Measurements from ENCODE around the gene ZNF800.

DNA sequence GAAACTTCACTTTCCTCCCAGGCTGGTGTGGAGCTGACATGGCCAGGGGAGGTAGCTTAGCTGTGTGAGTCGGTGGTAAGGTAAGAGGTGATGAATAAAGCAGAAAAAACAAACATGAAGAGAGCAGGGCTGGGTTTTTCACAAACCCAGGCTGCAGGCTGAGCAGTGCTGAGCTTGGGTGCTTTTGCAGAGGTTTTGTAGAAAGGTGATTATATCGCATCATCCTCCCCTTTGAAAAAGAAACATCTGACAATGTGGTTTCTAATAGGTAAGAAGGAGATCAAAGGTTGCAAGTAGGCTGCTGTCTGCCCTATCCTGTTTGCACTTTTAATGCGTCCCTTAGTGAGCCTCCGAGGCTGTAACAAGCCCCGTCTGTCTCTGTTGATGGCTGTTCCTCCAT lies 70.2 kb downstream of the ZNF800 start:
- no peak for TF ChIP-seq TAF1 (IDR thresholded peaks at IDR 0.05; ENCODE audit: low read depth)
- no peak for TF ChIP-seq EZH2 (IDR thresholded peaks at IDR 0.05; ENCODE audit: borderline replicate concordance, insufficient read depth, low read length, poor library complexity, severe bottlenecking)
- TF ChIP-seq, protein P1, sequence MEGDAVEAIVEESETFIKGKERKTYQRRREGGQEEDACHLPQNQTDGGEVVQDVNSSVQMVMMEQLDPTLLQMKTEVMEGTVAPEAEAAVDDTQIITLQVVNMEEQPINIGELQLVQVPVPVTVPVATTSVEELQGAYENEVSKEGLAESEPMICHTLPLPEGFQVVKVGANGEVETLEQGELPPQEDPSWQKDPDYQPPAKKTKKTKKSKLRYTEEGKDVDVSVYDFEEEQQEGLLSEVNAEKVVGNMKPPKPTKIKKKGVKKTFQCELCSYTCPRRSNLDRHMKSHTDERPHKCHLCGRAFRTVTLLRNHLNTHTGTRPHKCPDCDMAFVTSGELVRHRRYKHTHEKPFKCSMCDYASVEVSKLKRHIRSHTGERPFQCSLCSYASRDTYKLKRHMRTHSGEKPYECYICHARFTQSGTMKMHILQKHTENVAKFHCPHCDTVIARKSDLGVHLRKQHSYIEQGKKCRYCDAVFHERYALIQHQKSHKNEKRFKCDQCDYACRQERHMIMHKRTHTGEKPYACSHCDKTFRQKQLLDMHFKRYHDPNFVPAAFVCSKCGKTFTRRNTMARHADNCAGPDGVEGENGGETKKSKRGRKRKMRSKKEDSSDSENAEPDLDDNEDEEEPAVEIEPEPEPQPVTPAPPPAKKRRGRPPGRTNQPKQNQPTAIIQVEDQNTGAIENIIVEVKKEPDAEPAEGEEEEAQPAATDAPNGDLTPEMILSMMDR (IDR thresholded peaks at IDR 0.05; ENCODE audit: poor library complexity, severe bottlenecking) = no peak
- TF ChIP-seq MXI1 (conservative IDR thresholded peaks at IDR 0.05; ENCODE audit: poor library complexity, severe bottlenecking) = no peak
- no peak for TF ChIP-seq POLR2AphosphoS5 (IDR thresholded peaks at IDR 0.05)
